ENCODE measurements around the gene FCHSD1. TPM values are rescaled to one million over a fixed set of nuclear protein-coding genes. Genes with fewer than 3 reads are reported as not detected.

The FCHSD1 gene
- total RNA-seq, 2 donors from 2014 or later = 24.9 to 30.2 TPM

DNA sequence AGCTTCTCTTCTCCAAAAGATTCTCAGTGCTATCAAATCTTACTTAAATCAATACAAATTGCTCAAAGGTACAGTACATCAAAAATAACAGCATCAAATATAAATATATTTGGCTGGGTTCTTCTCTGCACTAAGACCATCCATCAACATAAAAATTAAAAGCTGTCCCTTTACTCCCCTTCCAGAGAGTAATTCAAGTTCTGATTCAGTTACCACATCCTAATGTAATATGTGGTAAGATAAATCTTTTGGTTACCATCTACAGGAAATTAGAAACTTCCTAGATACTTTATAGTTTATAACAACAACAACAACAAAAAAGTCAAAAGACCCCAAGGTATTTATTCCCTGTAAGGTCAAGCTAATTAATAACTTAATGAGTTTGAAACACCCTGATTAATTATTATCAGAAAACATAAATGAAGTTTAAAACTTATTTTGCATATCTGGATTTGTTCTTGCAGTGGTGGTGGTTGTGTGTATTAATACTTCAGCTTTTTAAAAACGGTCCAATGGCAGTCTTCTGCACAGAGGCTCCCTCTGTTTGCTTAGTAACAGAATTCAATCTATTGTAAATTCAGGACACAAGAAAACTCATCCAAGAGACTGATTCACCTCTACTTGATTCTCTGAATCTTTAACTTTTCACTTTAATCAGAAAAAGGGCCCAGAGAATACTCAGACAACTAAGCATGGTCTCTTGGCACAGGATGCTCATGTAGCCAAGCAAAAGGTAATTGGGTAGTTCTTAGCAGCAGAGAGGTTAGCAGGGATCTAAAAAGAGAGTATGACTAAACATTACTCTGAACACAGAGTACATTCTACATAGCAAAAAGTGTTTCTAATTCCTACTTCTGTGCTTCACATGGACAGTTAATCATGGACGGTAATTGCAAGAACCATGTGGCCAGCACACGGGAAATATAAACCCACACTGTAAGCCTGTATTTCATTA is 52.5 kb downstream of the FCHSD1 start:
- no peak overlapping the region for H3K4me3 ChIP-seq
- WGBS = 58% methylated on average over 3 of the region's 3 CpGs
- no peak for TF ChIP-seq POLR2A (IDR thresholded peaks at IDR 0.05)
- TF ChIP-seq, protein P1, sequence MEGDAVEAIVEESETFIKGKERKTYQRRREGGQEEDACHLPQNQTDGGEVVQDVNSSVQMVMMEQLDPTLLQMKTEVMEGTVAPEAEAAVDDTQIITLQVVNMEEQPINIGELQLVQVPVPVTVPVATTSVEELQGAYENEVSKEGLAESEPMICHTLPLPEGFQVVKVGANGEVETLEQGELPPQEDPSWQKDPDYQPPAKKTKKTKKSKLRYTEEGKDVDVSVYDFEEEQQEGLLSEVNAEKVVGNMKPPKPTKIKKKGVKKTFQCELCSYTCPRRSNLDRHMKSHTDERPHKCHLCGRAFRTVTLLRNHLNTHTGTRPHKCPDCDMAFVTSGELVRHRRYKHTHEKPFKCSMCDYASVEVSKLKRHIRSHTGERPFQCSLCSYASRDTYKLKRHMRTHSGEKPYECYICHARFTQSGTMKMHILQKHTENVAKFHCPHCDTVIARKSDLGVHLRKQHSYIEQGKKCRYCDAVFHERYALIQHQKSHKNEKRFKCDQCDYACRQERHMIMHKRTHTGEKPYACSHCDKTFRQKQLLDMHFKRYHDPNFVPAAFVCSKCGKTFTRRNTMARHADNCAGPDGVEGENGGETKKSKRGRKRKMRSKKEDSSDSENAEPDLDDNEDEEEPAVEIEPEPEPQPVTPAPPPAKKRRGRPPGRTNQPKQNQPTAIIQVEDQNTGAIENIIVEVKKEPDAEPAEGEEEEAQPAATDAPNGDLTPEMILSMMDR (IDR thresholded peaks at IDR 0.05) = no peak
- TF ChIP-seq POLR2AphosphoS5 (IDR thresholded peaks at IDR 0.05) = no peak
- H3K9me3 ChIP-seq = no peaks in the 10 kb centered on the region
- no peaks in the 10 kb centered on the region for H3K36me3 ChIP-seq
- no peak overlapping the region for H3K27ac ChIP-seq
- H3K27me3 ChIP-seq (replicated peaks; ENCODE audit: insufficient read depth) = no peaks in the 10 kb centered on the region
- no peak for DNase-seq (ENCODE audit: low spot score)
- intact Hi-C loops (cut with DNase I) = no loop called here
- no peaks in the 10 kb centered on the region for H3K4me1 ChIP-seq (replicated peaks)

DNA sequence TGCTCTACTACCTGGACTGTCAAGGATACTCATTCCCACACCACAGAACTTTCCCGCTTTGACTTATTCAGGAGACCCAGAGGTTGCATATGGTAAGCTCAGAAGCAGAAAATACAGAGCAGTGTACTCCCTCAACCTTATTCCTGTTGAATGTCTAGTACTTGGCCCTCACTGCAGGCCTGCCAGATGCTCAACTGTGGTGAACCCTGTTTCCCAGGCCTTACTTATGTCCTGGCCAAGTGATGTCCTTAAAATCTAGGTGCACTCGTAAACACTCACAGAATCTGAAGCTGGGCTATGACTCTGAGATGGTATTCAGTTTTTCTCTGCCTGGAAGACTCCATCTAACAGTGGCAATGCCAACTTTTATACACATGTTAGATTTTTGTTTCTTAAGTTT is 53.4 kb downstream of the FCHSD1 start:
- no peak overlapping the region for H3K4me3 ChIP-seq
- WGBS = 98% methylated on average over 2 of the region's 2 CpGs
- H3K27ac ChIP-seq = no peak overlapping the region
- no peaks in the 10 kb centered on the region for H3K9me3 ChIP-seq
- intact Hi-C loops (cut with DNase I) = no loop called here
- no peak for TF ChIP-seq POLR2A (IDR thresholded peaks at IDR 0.05)
- TF ChIP-seq, protein P1 (IDR thresholded peaks at IDR 0.05) = no peak
- no peak for TF ChIP-seq POLR2AphosphoS5 (IDR thresholded peaks at IDR 0.05)
- H3K36me3 ChIP-seq = no peaks in the 10 kb centered on the region
- no peaks in the 10 kb centered on the region for H3K4me1 ChIP-seq (replicated peaks)
- no peak for DNase-seq (ENCODE audit: low spot score)
- no peaks in the 10 kb centered on the region for H3K27me3 ChIP-seq (replicated peaks; ENCODE audit: insufficient read depth)

DNA sequence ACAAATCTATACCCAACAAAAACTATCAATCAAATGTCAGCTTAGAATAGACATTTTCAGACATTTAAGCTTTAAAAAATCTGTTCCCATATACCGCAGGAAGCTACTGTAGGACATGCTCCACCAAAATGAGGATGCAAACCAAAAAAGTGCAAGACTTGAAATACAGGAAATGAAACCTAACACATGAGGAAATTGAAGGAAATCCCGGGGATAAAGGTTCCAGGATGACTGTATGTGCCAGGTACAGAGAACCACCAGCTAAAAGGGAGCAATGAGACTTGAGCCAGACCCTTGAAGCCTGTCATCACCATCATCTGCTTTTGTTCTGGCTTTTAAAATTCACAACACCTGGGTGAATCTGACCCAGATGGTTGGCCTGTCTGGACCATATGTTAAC is 53.8 kb downstream of the FCHSD1 start:
- H3K27me3 ChIP-seq (replicated peaks; ENCODE audit: insufficient read depth) = no peaks in the 10 kb centered on the region

DNA sequence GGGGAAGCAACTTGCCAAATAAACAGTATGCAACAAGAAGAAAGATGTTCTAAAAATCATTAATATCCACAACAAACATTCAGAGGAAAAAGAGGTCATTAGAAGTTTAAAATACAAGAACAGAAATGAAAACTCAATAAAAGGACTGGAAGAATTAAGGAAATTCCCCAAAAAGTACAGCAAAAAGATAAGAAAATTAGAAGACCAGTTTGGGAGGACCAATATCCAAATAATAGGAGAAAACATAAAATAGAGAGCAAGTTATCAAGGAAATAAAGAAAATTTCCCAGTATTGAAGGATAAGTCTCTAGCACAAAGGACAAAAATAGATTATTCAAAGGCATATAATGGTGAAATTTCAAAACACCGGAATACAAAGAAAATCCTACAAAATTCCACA is 54.4 kb downstream of the FCHSD1 start:
- H3K27me3 ChIP-seq (replicated peaks; ENCODE audit: insufficient read depth) = no peaks in the 10 kb centered on the region
- H3K4me3 ChIP-seq = no peak overlapping the region
- DNase-seq (ENCODE audit: low spot score) = no peak
- no peak overlapping the region for H3K27ac ChIP-seq
- 97% methylated on average over 1 of the region's 1 CpG for WGBS
- H3K4me1 ChIP-seq (replicated peaks) = no peaks in the 10 kb centered on the region
- H3K36me3 ChIP-seq = no peaks in the 10 kb centered on the region
- intact Hi-C loops (cut with DNase I) = no loop called here
- TF ChIP-seq POLR2AphosphoS5 (IDR thresholded peaks at IDR 0.05) (no peak), POLR2A (IDR thresholded peaks at IDR 0.05) (no peak)
- TF ChIP-seq, protein P1 (IDR thresholded peaks at IDR 0.05) = no peak
- no peaks in the 10 kb centered on the region for H3K9me3 ChIP-seq

More for the DNA sequence above, 53.8 kb downstream of the FCHSD1 start:
- Histone ChIP-seq H3K4me3 (no peak overlapping the region), H3K36me3 (no peaks in the 10 kb centered on the region), H3K27ac (no peak overlapping the region), H3K4me1 (replicated peaks) (no peaks in the 10 kb centered on the region), H3K9me3 (no peaks in the 10 kb centered on the region)
- DNase-seq (ENCODE audit: low spot score) = no peak
- intact Hi-C loops (cut with DNase I) = no loop called here
- 83% methylated on average over 2 of the region's 2 CpGs for WGBS
- no peak for TF ChIP-seq POLR2AphosphoS5 (IDR thresholded peaks at IDR 0.05)
- TF ChIP-seq, protein P1 (IDR thresholded peaks at IDR 0.05) = no peak
- TF ChIP-seq POLR2A (IDR thresholded peaks at IDR 0.05) = no peak

DNA sequence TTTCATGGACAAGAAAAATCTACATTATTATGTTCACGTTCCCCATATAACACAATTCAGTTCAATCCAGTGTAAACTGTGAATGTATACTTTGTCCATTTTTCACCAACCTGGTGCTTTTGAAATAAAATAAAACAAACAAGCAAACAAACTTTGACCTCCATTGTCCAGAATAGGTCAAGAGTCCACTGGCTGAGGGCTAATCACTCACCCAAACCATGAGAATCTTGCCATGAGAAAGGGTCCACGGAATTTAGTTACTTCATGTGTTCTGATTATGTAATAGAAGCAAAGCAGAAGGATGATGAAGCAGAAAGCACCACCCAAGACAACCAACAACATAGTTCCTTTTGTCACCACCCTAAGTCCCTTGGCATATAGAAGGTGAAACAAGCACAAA is 61.1 kb downstream of the FCHSD1 start:
- Histone ChIP-seq H3K27ac (no peak overlapping the region), H3K9me3 (no peaks in the 10 kb centered on the region), H3K4me1 (replicated peaks) (no peaks in the 10 kb centered on the region), H3K27me3 (replicated peaks; ENCODE audit: insufficient read depth) (no peaks in the 10 kb centered on the region), H3K4me3 (no peak overlapping the region), H3K36me3 (no peaks in the 10 kb centered on the region)
- WGBS = 80% methylated on average over 2 of the region's 2 CpGs
- TF ChIP-seq POLR2A (IDR thresholded peaks at IDR 0.05) = no peak
- no peak for TF ChIP-seq POLR2AphosphoS5 (IDR thresholded peaks at IDR 0.05)
- TF ChIP-seq, protein P1 (IDR thresholded peaks at IDR 0.05) = no peak
- intact Hi-C loops (cut with DNase I) = no loop called here
- DNase-seq (ENCODE audit: low spot score) = no peak

Data from prostate gland (tissue), 2 donors.